T-helper 2 cell treated with Interferon-gamma antibody and Interleukin-4, amounts not matched to agents 100 ng/mL and 5 ng/mL, for 36 hours (primary cell): Measurements from ENCODE around the gene PIK3R4. TPM values are rescaled to one million over a fixed set of nuclear protein-coding genes. Genes with fewer than 3 reads are reported as not detected.

Experiments
- intact Hi-C: fragments of 100-400 bp; cut with micrococcal nuclease; formaldehyde crosslinking; loops from one replicate; pipeline ENCODE4 v1.15.1; 2023
- total RNA-seq: library from RNA; stranded (reverse); gene quantifications from 2 replicates; pipeline ENCODE4 v1.2.3, GENCODE V29; 2022

Gene PIK3R4
- total RNA-seq, 1 donor from 2014 or later: 25.0 TPM

GRCh38 chr3:130644628-130645253 lies 101.9 kb downstream of the PIK3R4 start:
- intact Hi-C loops: no loop called here

GRCh38 chr3:130640027-130640426 lies 106.6 kb downstream of the PIK3R4 start:
- intact Hi-C loops: no loop called here

GRCh38 chr3:130636480-130637234 lies 110.0 kb downstream of the PIK3R4 start:
- intact Hi-C loops: no loop called here

GRCh38 chr3:130635978-130636377 lies 110.7 kb downstream of the PIK3R4 start:
- intact Hi-C loops: no loop called here

DNA sequence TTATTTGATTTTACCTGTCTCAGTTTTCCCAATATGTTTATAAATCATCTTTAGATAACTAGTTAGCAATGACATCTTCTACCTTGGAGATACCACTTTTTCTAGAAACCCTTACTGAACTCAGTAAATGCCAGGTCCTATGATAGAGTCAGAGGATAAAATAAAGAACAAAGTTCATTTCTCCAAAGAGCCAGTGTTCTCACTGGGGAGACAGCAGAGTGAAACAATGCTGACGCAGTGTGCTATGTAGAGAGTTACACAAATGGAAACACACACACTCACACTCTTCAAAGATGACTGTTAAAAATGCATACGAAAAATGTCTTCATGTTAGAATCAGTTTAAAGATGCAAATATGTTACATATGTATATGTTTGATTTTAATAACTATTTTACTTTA lies 111.3 kb downstream of the PIK3R4 start:
- intact Hi-C loops: no loop called here

Other genes with a start within 250 kb of the PIK3R4 start
- gene COL6A6, start 229.7 kb downstream of the PIK3R4 start, total RNA-seq: not detected in 2 replicates
- gene ATP2C1, start 147.3 kb upstream of the PIK3R4 start, total RNA-seq: 55.4 and 59.9 TPM in 2 replicates